Activated CD4-positive, alpha-beta T cell treated with anti-CD3 and anti-CD28 coated beads, Interleukin-10, Interleukin-2, amounts not matched to agents 100 ng/mL and 50 ng/mL, durations not matched to agents 16 hours and 8 hours (primary cell): ENCODE data around the gene SIL1.
A peak's percentile ranks its signal among the peaks of the same experiment; 100 is the strongest.
"Not testable (repeated sequence)": the region's sequence is repeated elsewhere in the genome, so short reads cannot be mapped to it uniquely, and the experiment has no call there.

ENCODE experiments used
- DNase-seq: peaks from one replicate; pipeline ENCODE4 v3.0.0-alpha.2; 2020

SIL1 gene

DNA sequence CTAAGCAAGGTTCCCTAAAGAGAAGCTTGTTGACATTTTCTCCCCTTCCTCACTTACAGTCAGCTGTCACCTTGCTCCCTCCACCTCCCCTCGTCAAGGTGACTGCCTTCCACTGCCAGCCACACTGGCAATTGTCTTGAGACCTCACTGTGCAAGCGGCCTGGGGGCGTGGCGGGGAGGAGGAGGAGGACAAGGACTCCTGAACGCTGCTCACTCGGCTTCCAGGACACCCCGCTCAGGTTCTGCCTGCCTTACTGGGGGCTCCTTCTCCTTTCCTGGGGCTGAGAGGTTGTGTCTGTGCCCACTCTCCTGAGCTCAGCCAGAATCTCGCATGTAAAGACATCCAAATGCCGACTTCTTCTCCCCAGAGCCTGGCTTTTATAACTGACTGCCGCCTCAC is 262.7 kb downstream of the SIL1 start:
- DNase-seq: no peak

DNA sequence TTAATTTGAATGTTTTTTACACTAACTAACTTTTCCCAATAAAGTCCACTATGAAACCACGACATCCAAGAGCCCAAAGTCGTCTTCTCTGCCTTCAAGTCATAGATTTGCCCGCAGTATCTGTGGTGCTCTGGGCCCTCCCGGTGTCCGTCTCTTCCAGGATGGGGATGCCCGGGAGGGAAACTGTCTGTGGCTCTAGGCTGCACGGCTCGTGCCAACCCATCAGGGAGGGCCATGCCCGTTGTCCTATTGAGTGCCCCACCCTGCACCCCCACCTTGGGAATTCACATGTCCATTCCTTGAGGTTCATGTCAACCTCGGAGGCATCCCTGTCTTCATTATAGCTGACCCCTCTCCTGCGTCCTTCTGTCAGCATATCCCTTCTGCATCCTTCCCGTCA is 263.2 kb downstream of the SIL1 start:
- no peak for DNase-seq

DNA sequence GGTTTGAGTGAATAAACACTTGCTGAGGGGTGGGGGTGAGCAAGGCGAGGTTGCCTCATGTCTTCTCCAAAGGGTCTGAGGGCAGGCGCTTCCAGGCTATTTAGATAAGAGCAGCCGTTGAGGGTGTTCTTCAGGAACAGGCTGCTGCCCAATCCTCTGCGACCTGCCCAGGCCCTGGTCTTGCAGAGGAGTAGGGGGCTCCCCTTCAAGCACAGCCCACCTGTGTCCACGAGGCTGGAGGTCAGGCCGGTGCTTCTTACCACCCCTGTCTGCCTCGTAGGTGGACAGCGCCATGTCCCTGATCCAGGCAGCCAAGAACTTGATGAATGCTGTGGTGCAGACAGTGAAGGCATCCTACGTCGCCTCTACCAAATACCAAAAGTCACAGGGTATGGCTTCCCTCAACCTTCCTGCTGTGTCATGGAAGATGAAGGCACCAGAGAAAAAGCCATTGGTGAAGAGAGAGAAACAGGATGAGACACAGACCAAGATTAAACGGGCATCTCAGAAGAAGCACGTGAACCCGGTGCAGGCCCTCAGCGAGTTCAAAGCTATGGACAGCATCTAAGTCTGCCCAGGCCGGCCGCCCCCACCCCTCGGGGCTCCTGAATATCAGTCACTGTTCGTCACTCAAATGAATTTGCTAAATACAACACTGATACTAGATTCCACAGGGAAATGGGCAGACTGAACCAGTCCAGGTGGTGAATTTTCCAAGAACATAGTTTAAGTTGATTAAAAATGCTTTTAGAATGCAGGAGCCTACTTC is 264.5 kb downstream of the SIL1 start:
- DNase-seq: no peak

DNA sequence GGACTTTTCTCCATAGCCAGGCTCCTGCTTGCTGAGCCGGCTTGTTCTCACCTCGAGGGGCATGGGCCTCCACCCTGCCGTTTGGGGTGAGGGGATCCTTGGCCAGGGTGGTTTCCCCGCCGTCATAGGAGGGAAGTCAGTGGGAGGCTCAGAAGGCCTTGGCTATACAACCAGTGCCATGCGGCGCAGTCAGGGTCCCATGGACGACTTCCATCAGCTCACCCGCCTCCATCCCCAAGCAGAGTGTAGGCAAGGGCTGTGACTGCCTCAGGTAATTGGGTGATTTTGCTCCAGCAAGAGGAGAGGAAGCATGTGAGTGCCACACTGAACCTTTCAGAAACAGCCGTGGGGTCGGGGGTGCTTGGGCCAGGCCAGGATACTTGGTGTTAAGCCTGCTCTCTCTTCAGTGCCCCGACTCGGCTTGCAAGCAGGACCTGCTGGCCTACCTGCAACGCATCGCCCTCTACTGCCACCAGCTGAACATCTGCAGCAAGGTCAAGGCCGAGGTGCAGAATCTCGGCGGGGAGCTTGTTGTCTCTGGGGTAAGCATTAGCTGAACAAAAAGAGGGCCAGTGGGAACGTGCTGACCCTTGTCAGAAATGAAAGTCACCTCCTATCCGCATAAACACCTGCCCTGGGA is 265.9 kb downstream of the SIL1 start:
- no peak for DNase-seq

DNA sequence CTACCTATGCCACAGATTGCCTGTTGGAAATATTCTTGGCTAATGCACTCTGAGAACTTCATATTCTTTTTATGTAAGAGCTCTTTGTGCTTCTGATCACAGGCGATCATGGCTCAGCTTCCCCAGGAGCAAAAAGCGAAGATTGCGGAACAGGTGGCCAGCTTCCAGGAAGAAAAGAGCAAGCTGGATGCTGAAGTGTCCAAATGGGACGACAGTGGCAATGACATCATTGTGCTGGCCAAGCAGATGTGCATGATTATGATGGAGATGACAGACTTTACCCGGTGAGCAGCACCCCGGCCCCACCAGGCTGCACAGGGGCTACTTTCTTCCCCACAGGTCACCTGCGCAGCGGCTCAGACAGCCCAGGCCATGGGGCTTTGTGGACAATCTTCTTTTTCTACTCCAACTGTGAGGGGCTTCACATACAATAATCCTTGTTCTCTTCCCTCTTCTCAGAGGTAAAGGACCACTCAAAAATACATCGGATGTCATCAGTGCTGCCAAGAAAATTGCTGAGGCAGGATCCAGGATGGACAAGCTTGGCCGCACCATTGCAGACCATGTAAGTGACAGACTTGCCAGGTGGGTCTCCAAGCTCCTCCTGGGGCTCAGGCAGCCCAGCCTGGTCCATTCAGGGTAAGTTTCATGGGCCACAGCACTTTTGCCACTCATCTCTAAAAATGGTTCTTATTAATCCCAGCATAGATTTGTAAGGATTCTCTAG is 267.6 kb downstream of the SIL1 start:
- DNase-seq: no peak

DNA sequence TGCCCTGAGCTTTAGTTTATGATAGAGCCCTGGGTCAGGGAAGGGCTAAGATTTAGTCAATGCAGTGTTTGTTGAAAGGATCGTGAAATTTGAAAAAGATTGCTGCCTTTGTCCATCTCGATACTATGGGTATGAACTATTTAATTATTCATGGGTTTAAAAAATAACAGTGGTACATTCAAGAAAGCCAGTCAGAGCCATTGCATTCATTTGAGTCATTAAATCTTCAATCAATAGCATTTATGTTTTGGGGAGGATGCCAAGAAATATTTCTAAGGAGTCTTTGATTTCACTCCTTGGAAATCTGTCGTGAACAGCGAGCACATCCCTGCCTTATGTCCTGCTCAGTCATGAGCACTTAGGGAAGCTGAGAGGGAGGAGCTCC is 268.6 kb downstream of the SIL1 start:
- no peak for DNase-seq

DNA sequence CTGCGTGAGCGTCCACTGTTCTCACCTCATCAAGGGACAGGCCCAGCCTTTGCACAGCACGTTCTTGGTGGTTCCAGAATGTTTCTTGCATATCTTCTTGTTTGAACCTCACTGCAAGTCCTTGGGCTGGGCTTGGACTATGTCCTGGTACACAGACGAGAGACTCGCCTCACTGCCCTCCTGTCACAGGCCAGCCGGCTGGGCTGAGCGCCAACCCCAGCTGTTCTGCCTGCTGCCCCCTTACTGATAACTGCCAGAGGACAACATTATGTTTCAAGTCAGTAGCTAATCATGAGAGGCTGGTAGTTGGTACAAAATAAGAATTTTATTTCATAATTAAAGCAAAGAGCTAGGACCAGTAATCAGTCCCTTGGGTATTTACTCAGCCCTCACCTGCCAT is 270.2 kb downstream of the SIL1 start:
- DNase-seq: no peak

DNA sequence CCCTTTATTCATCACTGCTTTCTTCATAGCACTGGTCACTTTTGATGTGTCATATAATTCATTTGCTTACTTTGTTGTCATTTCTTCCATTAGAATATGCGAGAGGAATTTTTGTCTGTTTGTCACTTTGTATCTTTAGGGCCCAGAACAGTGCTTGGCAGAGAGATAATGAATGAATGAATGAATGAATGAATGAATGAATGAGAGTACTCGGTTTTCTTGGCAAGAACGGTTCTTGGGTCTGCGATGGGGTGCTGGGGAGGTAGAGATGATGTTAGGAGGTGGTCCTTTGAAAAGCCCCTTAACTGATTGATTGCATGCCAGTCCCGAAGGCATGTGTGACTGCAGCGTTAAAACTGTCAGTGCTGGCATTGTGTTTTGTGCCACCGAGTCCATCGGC is 270.6 kb downstream of the SIL1 start:
- DNase-seq: no peak

DNA sequence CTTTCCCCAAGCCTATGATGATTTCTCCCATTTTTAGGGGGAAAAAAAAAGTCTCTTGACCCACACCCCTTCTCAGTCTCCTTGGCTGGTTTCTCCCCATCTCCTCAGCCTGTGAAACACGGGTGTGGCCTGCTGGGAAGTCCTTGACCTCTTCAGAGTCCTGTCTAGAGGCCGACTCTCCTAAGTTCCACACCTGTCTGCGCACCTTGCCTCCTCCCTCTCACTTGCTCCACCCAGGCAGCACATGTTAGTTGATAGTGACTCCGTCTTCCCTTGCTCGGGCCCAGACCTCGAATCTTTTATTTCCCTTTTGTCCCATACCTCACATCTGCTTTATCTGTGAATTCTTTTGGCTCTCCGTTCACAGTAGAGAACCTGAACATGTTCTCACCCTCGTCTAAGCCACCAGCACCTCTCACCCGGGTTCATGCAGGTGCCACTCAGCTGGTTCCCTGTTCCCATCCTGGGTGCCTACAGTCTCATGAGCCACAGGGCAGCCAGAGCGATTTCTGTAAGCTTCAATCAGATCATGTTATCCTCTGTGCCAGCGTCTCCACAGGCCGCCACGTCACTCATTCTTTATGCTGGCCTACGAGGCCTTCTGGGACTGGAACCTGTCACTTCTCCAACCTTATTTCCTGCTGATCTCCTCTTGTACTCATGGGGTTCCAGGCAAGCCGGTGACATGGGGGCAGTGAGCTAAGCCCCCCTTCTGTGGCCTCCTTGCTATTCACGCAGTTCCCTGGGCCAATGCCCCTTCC is 271.3 kb downstream of the SIL1 start:
- DNase-seq: no peak

DNA sequence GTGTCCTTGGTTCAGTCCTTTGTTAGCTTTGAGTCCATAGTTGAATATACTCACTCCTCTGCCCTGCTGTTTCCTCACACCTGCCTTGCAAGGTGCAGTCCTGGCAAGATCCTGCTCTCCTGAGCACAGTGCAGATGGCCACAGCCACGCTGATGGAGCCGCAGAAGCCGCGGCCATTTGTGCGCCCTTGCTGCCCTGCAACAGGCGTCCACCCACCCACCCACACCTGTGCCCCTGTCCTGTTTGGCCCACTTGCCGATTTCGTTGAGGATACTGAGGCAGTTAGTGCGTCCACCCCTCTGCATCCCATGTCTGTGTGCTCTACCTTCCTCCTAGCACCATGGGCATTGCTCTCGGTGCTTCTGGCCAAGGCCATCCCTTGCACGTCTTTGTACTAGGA is 271.9 kb downstream of the SIL1 start:
- no peak for DNase-seq

DNA sequence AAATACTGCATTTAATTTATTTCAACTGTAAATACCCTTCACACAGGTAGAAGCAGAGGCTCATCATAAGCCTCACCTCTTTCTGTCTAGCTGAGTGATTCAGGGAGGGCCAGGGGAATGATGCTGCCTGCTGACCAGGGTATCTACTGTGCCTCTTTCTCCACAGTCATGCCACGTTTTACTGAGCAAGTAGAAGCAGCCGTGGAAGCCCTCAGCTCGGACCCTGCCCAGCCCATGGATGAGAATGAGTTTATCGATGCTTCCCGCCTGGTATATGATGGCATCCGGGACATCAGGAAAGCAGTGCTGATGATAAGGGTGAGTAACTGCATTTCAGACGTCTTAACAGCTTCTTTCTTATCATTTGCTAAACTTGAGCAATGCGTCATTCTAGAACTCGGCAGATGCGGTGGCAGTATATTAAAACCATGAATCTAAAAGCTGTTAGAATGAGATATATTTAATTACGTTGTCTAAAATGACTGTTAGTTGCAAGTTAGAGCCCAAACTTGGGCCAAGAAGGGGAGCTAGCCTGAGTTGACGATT is 273.0 kb downstream of the SIL1 start:
- no peak for DNase-seq

DNA sequence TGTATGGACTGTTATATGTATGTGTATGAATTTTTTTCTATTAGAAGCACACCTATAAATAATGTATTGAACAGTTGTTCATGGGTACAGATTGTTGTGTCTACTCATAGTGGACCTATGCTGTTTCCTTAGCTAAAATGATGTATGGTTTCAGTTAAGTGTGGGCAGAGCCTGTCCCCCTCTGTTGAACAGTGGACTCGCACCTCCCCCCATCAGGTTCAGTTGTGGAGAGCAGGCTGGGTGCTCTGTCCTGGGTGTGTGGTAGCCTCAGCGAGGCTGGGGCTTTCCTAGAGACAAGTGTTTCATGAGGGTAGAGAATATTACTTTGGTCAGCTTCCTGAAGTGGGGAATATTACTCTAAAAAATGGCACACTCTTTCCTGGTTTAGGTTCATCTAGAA is 275.7 kb downstream of the SIL1 start:
- no peak for DNase-seq

DNA sequence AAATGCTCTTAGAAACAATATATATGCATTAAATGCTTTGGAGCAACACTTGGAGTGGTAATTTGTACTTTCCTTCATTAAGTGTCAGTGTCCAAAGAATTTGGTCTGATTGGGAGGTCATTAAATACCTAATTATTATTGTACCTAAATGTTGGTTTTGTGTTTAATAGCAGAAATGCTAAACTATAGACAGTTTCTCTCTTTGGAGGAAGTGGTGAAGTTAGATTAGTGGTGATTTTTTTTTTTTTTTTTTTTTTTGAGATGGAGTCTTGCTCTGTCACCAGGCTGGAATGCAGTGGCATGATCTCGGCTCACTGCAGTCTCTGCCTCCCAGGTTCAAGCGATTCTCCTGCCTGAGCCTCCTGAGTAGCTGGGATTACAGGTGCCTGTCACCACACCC is 276.8 kb downstream of the SIL1 start:
- DNase-seq: not testable (repeated sequence)

DNA sequence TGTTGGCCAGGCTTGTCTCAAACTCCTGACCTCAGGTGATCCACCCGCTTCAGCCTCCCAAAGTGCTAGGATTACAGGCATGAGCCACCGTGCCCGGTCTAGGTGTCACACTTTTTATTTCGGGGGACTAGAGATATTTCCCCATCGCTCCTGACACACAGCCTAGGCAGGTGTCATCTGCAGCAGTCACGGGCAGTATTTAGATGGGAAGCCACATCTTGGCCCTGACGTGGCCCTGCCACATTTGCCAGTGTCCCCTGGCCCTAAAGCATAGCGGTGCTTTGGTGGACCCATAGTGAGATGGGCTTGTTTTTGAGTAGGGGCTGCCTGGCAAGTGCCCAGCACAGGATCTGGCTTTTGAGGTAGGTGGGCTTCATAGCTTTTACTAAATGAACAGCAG is 278.0 kb downstream of the SIL1 start:
- no peak for DNase-seq

DNA sequence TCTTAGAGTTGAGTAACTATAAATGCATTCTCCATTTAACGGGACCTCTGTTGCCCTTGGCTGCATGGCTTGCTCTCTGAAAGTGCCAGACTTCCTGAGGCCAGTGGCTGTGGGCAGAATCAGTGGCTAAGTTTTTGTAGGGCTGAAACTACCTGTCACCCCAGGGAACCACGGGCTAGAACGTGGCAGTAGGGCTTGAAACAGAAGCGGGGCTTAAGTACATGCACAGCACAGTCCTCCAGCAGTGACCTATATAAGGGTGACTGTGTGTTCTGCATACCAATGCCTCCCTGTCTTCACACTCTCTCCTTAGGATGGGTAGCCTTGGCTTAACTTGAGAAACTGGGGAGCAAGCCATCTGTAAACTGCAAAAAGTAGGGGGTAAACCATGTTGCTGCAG is 279.5 kb downstream of the SIL1 start:
- no peak for DNase-seq

DNA sequence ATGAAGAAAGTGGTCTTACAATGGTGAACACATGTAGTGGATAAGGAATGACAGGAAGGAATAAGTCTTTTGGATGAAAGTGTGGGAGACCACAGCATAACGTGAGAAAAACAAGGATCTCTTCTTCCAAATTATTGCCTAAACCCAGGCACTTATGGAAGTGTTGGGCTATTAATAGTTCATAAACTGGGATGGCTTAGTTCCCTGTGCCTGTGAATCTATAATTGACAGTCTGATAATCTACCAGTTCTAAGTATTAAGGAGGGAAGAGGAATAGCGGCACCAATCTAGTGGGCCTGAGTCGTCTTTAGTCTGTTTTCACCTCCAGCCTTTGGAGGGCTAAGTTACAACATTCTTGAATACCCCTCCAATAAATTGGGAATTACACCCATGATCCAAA is 283.8 kb downstream of the SIL1 start:
- no peak for DNase-seq

DNA sequence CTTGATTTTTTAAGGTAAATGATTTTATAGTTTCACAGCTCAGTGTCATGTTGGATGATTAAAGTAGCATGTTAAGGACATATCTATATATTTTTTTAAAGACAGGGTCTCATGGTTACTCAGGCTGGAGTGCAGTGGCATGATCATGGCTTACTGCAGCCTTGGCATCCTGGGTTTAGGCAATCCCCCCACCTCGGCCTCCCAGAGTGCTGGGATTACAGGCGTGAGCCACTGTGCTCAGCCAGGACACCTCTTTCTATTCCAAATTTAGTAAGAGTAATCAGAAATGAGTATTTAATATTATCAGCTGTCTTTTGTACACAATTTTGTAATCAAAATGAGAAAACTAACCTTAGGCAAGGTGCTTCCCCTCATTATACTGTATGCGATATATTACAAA is 284.4 kb downstream of the SIL1 start:
- DNase-seq: no peak

DNA sequence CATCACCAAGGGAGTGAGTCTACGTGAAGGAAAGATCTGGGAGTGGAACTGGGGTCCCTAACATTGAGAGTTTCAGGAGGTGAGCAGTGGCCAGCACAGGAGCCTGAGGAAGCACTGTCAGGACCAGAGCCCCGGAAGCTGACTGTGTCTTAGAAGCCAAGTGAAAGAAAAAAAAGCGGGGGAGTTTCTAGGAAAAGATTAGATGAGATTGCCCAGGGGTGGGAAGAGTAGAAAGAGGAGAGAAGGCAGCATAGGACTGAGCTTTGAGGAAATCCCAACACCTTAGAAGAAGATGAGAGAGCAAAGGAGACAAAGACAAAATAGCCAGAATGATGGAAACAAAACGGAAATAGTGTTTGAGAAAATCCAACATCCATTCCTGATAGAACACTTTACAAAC is 286.1 kb downstream of the SIL1 start:
- DNase-seq: no peak

DNA sequence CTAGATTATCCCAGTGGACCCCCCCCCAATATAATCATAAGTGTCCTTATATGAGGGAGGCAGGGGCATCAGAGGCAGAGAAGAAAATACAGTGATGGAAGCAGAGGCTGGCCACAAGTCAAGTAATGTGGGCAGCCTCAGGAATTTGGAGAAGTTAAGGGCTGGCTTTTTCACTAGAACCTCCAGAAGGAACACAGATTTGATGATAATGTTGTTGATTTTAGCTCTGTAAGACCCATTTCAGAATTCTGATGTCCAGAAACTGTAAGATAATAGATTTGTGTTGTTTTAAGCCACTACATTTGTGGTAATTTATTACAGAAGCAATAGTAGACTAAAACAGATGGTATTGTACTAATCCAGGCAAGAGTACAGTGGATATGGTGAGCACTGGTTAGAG is 286.7 kb downstream of the SIL1 start:
- no peak for DNase-seq

DNA sequence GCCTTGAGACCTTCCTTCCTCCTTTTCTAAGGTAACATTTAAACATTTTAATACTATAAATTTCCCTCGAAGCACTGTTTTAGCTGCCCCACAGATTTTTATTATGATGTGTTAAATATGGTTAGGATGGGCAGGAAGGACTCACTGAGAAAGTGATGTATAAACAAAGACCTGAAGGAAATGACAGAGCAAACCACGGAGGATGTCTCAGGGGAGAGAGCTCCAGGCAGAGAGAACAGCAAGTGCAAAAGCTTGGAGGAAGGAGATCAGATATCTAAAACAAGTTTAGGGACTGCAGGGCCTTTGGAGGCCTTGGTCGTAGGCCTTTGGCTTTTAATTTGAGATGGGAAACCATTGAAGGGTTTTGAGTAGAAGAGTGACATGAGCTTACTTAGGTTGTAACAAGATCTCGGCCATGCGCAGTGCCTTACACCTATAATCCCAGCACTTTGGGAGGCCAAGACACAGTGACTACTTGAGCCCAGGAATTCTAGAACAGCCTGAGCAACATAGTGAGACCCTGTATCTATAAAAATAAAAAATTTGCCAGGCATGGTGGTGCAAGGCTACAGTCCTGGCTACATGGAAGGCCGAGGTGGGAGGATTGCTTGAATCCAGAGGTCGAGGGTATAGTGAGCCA is 287.5 kb downstream of the SIL1 start:
- DNase-seq: peak; percentile 23

DNA sequence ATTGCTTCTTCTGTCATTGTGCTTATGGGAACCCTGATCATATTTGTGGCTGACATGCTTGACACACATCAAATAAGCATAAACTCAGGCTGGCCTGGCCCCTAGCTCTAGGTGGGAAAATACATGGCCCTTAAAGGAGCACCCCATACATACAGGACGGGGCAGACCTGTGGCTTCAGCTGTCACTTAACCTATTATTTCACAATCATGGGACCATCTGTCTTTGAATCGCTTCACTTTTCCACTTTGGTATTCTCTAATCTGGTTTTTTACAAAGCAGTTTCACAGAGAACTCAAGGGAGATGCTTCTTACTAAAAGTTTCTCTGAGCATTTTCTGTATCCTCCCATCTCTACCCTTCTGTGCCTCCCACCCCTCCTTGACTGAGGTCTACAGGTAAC is 288.4 kb downstream of the SIL1 start:
- DNase-seq: no peak

DNA sequence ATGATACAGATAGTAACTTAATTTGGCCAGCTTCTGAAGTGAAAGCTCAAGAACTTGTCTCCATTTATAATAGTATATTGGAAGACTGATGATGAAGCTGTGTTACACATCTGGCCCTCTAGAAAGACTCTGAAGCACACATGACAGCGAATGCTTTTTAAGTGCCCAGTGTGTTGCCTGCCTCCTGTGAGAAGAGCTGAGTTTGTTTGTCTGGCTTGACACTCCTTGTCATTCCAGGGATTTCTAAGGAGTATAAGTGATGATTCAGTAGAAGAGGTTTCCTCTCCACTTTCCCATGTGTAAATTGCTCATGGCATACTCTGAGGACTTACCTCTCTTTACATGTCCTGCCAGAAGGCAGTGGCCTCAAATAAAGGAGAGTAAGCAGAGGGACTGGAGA is 292.6 kb downstream of the SIL1 start:
- no peak for DNase-seq
